ENCODE data around the gene SARNP. TPM values are rescaled to one million over a fixed set of nuclear protein-coding genes. Genes with fewer than 3 reads are reported as not detected.
A peak's percentile ranks its signal among the peaks of the same experiment; 100 is the strongest.

The SARNP gene
- total RNA-seq, 2 experiments from 2014 or later = 91.1 to 94.8 TPM

GRCh38 chr12:55722948-55723347 is 94.6 kb downstream of the SARNP start:
- no peak overlapping the region for H3K27ac Mint-ChIP-seq
- ChIA-PET CTCF (interaction anchor here (1.2 to 7.6 kb wide), 3 partner anchors 15 to 211 kb away, joined by 3 to 170 read pairs (median 16); no protein-coding TSS in a partner anchor), POLR2A (no interaction called here)
- no peaks in the 10 kb centered on the region for H3K9me3 Mint-ChIP-seq (ENCODE audit: insufficient read depth)
- H3K27me3 Mint-ChIP-seq (ENCODE audit: low read depth) = no peaks in the 10 kb centered on the region
- peaks cover 73% of the 10 kb centered on the region for H3K4me1 Mint-ChIP-seq (ENCODE audit: low read depth)
- no peak overlapping the region for H3K4me3 Mint-ChIP-seq
- peaks cover 46% of the 10 kb centered on the region for H3K36me3 Mint-ChIP-seq (ENCODE audit: low read depth)
- DNase-seq = no peak
- ATAC-seq = no peak

GRCh38 chr12:55721601-55722213 is 95.8 kb downstream of the SARNP start:
- DNase-seq (no peak), ATAC-seq (no peak)
- peaks cover 43% of the 10 kb centered on the region for H3K36me3 Mint-ChIP-seq (ENCODE audit: low read depth)
- H3K27ac Mint-ChIP-seq = no peak overlapping the region
- CTCF ChIA-PET = interaction anchor here (1.2 to 7.6 kb wide), 3 partner anchors 8 to 16 kb away, joined by 3 to 170 read pairs (median 35); partner anchors contain the start of gene CD63
- H3K4me1 Mint-ChIP-seq (ENCODE audit: low read depth) = peaks cover 74% of the 10 kb centered on the region
- H3K4me3 Mint-ChIP-seq = no peak overlapping the region
- no peaks in the 10 kb centered on the region for H3K9me3 Mint-ChIP-seq (ENCODE audit: insufficient read depth)
- no peaks in the 10 kb centered on the region for H3K27me3 Mint-ChIP-seq (ENCODE audit: low read depth)
- POLR2A ChIA-PET = interaction anchor here (3.3 kb wide), 1 partner anchor 8 kb away, joined by 21 read pairs; the partner anchor contains the start of gene CD63

GRCh38 chr12:55720894-55721444 is 96.6 kb downstream of the SARNP start:
- Mint-ChIP-seq H3K27me3 (ENCODE audit: low read depth) (no peaks in the 10 kb centered on the region), H3K4me3 (no peak overlapping the region), H3K4me1 (ENCODE audit: low read depth) (peaks cover 71% of the 10 kb centered on the region), H3K36me3 (ENCODE audit: low read depth) (peaks cover 38% of the 10 kb centered on the region), H3K27ac (peak overlapping the region; percentile 57), H3K9me3 (ENCODE audit: insufficient read depth) (no peaks in the 10 kb centered on the region)
- ATAC-seq = peak; percentile 2
- CTCF ChIA-PET = interaction anchor here (1.2 to 7.6 kb wide), 4 partner anchors 9 to 205 kb away, joined by 3 to 170 read pairs (median 20); partner anchors contain the start of gene CD63
- DNase-seq = peak; percentile 51
- POLR2A ChIA-PET = interaction anchor here (0.6 to 3.3 kb wide), 3 partner anchors 9 to 209 kb away, joined by 3 to 21 read pairs (median 3); partner anchors contain the start of gene CD63

- peak within 1 kb of the TSS; percentile 57 for H3K27ac Mint-ChIP-seq
- H3K36me3 Mint-ChIP-seq (ENCODE audit: low read depth) = peaks cover 34% of the 10 kb centered on the region
- peaks cover 2% of the 10 kb centered on the region for H3K27me3 Mint-ChIP-seq (ENCODE audit: low read depth)
- ChIA-PET CTCF (interaction anchor here (1.1 to 7.6 kb wide), 5 partner anchors 10 to 219 kb away, joined by 3 to 170 read pairs (median 5); partner anchors contain the start of gene CD63), POLR2A (interaction anchor here (1.1 to 3.3 kb wide), 2 partner anchors 10 to 210 kb away, joined by 3 to 21 read pairs; partner anchors contain the start of gene CD63)
- peak within 1 kb of the TSS; percentile 15 for H3K4me3 Mint-ChIP-seq
- peaks cover 71% of the 10 kb centered on the region for H3K4me1 Mint-ChIP-seq (ENCODE audit: low read depth)
- no peaks in the 10 kb centered on the region for H3K9me3 Mint-ChIP-seq (ENCODE audit: insufficient read depth)
- ATAC-seq (no peak), DNase-seq (no peak)
Observed at GRCh38 chr12:55720071-55720564, 97.4 kb downstream of the SARNP start, which contains the start of gene RDH5. Gene RDH5 (plus strand): TSS chr12:55720393. CDS start chr12:55721185, 792 bp downstream.

GRCh38 chr12:55719371-55719770 is 98.2 kb downstream of the SARNP start:
- Mint-ChIP-seq H3K36me3 (ENCODE audit: low read depth) (peaks cover 27% of the 10 kb centered on the region), H3K27ac (no peak overlapping the region), H3K27me3 (ENCODE audit: low read depth) (peaks cover 2% of the 10 kb centered on the region), H3K9me3 (ENCODE audit: insufficient read depth) (no peaks in the 10 kb centered on the region), H3K4me1 (ENCODE audit: low read depth) (peaks cover 64% of the 10 kb centered on the region), H3K4me3 (no peak overlapping the region)
- ChIA-PET POLR2A (interaction anchor here (0.6 to 3.3 kb wide), 3 partner anchors 11 to 431 kb away, joined by 3 to 21 read pairs (median 5); partner anchors contain the start of genes CD63 and RAB5B), CTCF (interaction anchor here (1.1 to 7.6 kb wide), 5 partner anchors 10 to 220 kb away, joined by 3 to 170 read pairs (median 5); partner anchors contain the start of gene CD63)
- DNase-seq (no peak), ATAC-seq (no peak)

GRCh38 chr12:55718624-55719275 is 98.8 kb downstream of the SARNP start:
- DNase-seq (no peak), ATAC-seq (no peak)
- ChIA-PET POLR2A (interaction anchor here (0.8 to 3.3 kb wide), 3 partner anchors 11 to 255 kb away, joined by 3 to 21 read pairs (median 10); partner anchors contain the start of genes CD63 and RAB5B), CTCF (interaction anchor here (1.4 to 7.6 kb wide), 5 partner anchors 11 to 208 kb away, joined by 3 to 170 read pairs (median 5); partner anchors contain the start of gene CD63)
- Mint-ChIP-seq H3K9me3 (ENCODE audit: insufficient read depth) (no peaks in the 10 kb centered on the region), H3K27ac (no peak overlapping the region), H3K27me3 (ENCODE audit: low read depth) (peaks cover 3% of the 10 kb centered on the region), H3K4me1 (ENCODE audit: low read depth) (peaks cover 62% of the 10 kb centered on the region), H3K4me3 (no peak overlapping the region), H3K36me3 (ENCODE audit: low read depth) (peaks cover 24% of the 10 kb centered on the region)

- ATAC-seq (no peak), DNase-seq (no peak)
- POLR2A ChIA-PET = interaction anchor here (2.0 to 3.3 kb wide), 2 partner anchors 12 to 20 kb away, joined by 10 to 28 read pairs; partner anchors contain the start of gene CD63
- no peak overlapping the region for H3K27ac Mint-ChIP-seq
- CTCF ChIA-PET = interaction anchor here (1.4 to 6.8 kb wide), 3 partner anchors 12 to 61 kb away, joined by 3 to 43 read pairs (median 35); partner anchors contain the start of gene CD63
- H3K9me3 Mint-ChIP-seq (ENCODE audit: insufficient read depth) = no peaks in the 10 kb centered on the region
- H3K36me3 Mint-ChIP-seq (ENCODE audit: low read depth) = peaks cover 19% of the 10 kb centered on the region
- peaks cover 6% of the 10 kb centered on the region for H3K27me3 Mint-ChIP-seq (ENCODE audit: low read depth)
- peak overlapping the region; percentile 97 for H3K4me3 Mint-ChIP-seq
- H3K4me1 Mint-ChIP-seq (ENCODE audit: low read depth) = peaks cover 62% of the 10 kb centered on the region
Observed at GRCh38 chr12:55718015-55718414, 99.5 kb downstream of the SARNP start.

GRCh38 chr12:55717011-55718007 is 100.2 kb downstream of the SARNP start:
- Mint-ChIP-seq H3K27me3 (ENCODE audit: low read depth) (peaks cover 11% of the 10 kb centered on the region), H3K4me3 (peak overlapping the region; percentile 97), H3K9me3 (ENCODE audit: insufficient read depth) (no peaks in the 10 kb centered on the region), H3K27ac (peak overlapping the region; percentile 96), H3K36me3 (ENCODE audit: low read depth) (peaks cover 19% of the 10 kb centered on the region), H3K4me1 (ENCODE audit: low read depth) (peaks cover 62% of the 10 kb centered on the region)
- DNase-seq (no peak), ATAC-seq (no peak)
- ChIA-PET CTCF (interaction anchor here (0.9 to 6.8 kb wide), 8 partner anchors 8 to 1974 kb away, joined by 3 to 43 read pairs (median 7); partner anchors contain the start of gene CD63), POLR2A (interaction anchor here (2.0 to 3.3 kb wide), 2 partner anchors 12 to 21 kb away, joined by 10 to 28 read pairs; partner anchors contain the start of gene CD63)

- H3K4me3 Mint-ChIP-seq = peak overlapping the region; percentile 97
- peaks cover 17% of the 10 kb centered on the region for H3K27me3 Mint-ChIP-seq (ENCODE audit: low read depth)
- ChIA-PET CTCF (interaction anchor here (0.9 to 6.8 kb wide), 9 partner anchors 8 to 1973 kb away, joined by 4 to 43 read pairs (median 6); partner anchors contain the start of gene CD63), POLR2A (interaction anchor here (1.2 to 3.3 kb wide), 6 partner anchors 8 to 217 kb away, joined by 3 to 28 read pairs (median 6); partner anchors contain the start of gene CD63)
- ATAC-seq (peak; percentile 0), DNase-seq (no peak)
- H3K27ac Mint-ChIP-seq = peak overlapping the region; percentile 96
- H3K9me3 Mint-ChIP-seq (ENCODE audit: insufficient read depth) = no peaks in the 10 kb centered on the region
- H3K4me1 Mint-ChIP-seq (ENCODE audit: low read depth) = peaks cover 59% of the 10 kb centered on the region
- H3K36me3 Mint-ChIP-seq (ENCODE audit: low read depth) = peaks cover 19% of the 10 kb centered on the region
Observed at GRCh38 chr12:55716582-55716957, 101.0 kb downstream of the SARNP start.
